NB4 (cell line): ENCODE measurements around the gene SEL1L3.

Experiments
- CTCF ChIP-seq: IDR thresholded peaks from one replicate; pipeline ENCODE4 v1.5.1; 2012; ENCODE audit warnings: low read depth, low read length
- MAX ChIP-seq: IDR thresholded peaks from 2 replicates; pipeline ENCODE4 v1.6.1; 2011; ENCODE audit warnings: low read depth, low read length
- MYC ChIP-seq: IDR thresholded peaks from 2 replicates; pipeline ENCODE4 v1.6.1; 2011; ENCODE audit warnings: low read depth, low read length
- POLR2A ChIP-seq: IDR thresholded peaks from 2 replicates; pipeline ENCODE4 v1.6.1; 2011; ENCODE audit warnings: mild to moderate bottlenecking; ENCODE audit not compliant: insufficient read length; ENCODE audit errors: extremely low read depth

GRCh38 chr4:25838526-25838925 is 24.3 kb downstream of the SEL1L3 start:
- TF ChIP-seq POLR2A (no peak), CTCF (no peak), MYC (no peak), MAX (no peak)
